ENCODE data around the gene KRT84.
"Not testable (repeated sequence)": the region's sequence is repeated elsewhere in the genome, so short reads cannot be mapped to it uniquely, and the experiment has no call there.

The KRT84 gene

DNA sequence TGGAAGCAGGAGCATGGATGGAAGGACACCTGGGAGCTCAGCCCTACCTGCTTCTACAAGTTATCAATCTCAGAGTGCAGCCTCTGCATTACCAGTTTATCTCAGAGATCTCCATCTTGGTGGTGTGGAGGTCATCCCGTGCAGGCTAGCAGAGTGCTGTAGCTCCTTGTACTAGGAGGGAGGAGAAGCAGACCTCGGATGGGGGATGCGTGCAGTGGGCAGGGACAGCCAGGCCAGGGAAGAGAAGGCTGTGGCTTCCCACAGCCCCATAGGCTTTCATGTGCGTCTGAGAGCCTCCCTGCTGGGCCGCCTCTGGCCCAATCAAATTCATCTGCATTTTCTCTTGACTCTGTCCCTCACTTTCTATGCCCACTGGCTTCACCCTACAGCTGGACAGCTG, 29.5 kb upstream of the KRT84 start:
- DNase-seq = no peak

DNA sequence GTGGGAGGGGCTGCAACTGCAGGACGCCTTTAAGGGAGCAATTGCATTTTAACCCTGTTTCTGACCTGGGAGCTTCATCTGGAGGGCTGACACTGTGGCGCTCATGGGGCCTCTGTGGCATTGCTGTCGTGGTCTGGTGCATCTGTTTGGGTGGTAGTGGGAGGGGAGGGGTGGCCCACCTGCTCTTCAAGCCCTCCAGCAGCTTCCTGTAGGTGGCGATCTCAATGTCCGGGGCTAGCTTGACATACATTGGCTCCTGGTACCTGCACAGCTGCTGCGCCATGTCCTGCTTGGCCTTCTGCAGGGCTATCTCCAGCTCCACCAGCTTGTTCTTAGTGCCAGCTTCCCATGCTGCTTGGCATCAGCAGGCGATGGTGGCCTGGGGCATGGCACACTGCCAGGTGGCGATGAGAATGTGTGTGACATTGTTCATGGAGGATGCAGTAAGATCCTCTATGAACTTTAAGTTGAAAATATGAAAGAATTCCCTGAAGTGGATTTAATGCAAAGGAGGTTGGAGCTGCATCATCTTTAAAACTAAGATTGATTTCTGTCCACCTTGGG, 28.4 kb upstream of the KRT84 start:
- DNase-seq = peak in 3 of 42 donors; percentile 15 to 47 (median 35)
- intact Hi-C loops (cut with DNase I) = no loop called here

More for the DNA sequence above, 29.5 kb upstream of the KRT84 start:
- intact Hi-C loops (cut with DNase I) = no loop called here

DNA sequence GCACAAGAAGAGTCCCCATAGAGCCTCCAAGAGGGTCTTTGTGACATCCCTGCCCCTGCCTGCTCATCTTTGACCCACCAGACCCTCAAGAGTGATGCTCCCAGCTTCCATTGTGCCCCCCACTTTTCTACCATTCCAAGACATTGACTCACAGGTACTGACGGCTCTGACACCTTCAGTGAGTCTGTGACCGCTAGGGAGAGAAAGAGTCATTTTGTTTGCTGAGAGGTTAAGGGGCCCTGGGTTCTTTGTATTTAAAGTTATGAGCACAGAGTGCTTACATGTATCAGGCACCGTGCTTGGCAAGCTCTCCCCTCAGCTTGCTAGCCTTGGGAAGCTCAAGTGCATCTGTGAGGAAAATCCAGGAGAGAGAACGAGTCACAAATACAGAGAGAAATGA, 27.8 kb upstream of the KRT84 start:
- no peak for DNase-seq
- intact Hi-C loops (cut with DNase I) = no loop called here

GRCh38 chr12:52411815-52412214, 26.4 kb upstream of the KRT84 start:
- intact Hi-C loops (cut with DNase I) = no loop called here
- DNase-seq = no peak

DNA sequence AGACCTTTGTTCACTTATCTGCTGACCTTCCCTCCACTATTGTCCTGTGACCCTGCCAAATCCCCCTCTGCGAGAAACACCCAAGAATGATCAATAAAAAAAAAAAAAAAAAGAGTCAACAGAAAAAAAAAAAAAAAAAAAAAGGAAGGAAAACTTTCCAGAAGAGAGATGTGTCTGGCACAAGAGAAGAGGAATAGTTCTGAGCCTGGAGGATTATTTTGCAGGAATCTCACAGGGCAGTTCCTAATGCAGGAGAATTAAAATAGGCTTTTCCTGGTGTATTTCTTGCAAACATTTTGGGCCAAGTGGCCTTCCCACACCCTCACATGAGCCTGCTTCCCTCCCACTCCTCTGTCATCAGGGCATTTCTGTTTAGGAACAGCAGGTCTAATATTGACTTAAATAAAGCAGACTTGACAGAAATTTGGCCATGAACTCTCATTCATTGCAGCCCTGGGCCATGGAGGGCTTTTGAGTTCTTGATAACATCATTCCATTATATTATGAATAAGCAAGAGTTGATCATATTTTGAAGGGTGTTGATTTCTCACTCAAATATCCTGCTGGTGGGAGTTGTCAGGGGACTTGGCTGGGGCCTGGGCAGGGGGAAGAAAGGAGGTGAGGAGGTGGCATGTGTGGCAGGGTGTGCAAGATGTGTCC, 25.3 kb upstream of the KRT84 start:
- DNase-seq; intact Hi-C loops (cut with DNase I): not testable (repeated sequence)

DNA sequence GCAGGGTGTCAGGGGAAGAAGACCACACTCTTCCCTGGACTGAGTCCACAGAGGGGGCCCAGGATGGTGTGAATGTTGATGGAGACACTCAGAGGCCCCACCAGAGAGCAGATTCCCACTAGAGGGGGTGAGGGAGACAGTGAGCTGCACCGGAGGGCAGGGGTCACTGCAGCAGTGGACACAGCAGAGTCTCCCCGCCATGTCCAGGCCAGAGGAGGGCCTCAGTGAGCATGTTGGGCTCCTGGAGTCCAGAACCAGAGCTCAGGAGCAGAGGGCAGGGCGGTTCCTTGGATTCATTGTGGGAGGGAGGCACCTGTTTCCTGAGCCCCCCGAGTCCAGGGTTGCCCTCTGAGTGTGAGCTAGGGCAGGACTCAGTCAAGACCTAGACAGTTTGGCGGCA, 22.5 kb upstream of the KRT84 start:
- intact Hi-C loops (cut with DNase I) = no loop called here
- no peak for DNase-seq

DNA sequence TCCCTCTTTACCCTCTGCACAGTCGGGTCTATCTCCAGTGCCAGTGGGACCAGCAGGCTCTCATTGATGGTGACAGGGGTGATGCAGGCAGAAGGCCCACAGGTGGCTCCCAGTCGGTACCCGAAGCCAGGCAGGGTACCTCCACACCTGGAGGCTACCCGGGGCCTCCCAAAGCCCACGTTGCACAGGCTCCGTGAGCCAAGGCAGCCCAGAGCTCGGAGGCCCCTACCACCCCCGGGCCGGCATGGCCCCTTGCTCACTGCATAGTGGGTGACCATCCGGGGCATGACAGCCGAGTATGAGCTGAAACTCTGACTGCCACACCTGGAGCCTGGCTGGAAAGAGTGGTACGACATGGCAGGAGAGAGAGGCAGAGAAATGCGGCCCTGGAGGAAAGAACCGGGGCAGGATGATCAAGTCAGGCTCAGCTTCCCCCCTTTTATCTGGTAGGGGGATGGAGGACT, 20.5 kb upstream of the KRT84 start, which contains the start of gene KRT82:
TSS of gene KRT82 (minus strand) at position 414 of the 464 bp plus-strand sequence. CDS start at position 356, 58 bp downstream.
- no peak for DNase-seq
- intact Hi-C loops (cut with DNase I) = no loop called here

- intact Hi-C loops (cut with DNase I) = no loop called here
- DNase-seq = no peak
These were observed 19.5 kb upstream of the KRT84 start for GRCh38 chr12:52404951-52405350.

GRCh38 chr12:52403561-52403960, 18.1 kb upstream of the KRT84 start:
- DNase-seq = no peak
- intact Hi-C loops (cut with DNase I) = no loop called here

- no peak for DNase-seq
- intact Hi-C loops (cut with DNase I) = no loop called here
These were observed 17.6 kb upstream of the KRT84 start for GRCh38 chr12:52402873-52403540.

GRCh38 chr12:52402377-52402776, 16.9 kb upstream of the KRT84 start:
- DNase-seq = no peak
- intact Hi-C loops (cut with DNase I) = no loop called here

- intact Hi-C loops (cut with DNase I) = no loop called here
- no peak for DNase-seq
These were observed 16.5 kb upstream of the KRT84 start for GRCh38 chr12:52401926-52402325.

DNA sequence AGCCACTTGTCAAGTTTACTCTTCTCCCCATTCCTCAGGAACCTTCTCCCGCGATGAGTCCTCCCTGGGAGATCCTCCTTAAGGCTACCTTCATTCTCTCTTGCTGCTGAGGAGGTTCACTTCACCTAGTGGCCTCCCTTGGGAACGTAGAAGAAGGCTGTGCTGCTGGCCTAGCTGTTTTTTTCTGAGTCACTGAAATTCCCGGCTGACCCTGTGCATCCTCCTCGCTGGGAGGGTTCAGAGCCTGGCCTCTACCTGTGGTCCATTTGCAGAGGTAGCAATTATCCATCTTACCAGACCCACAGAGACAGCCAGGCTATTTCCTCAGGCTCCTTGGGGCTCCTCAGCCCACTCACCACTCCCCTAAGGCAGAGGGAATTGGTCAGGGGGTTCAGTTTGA, 16.1 kb upstream of the KRT84 start:
- DNase-seq = no peak
- intact Hi-C loops (cut with DNase I) = no loop called here

- intact Hi-C loops (cut with DNase I) = no loop called here
- no peak for DNase-seq
These were observed 15.5 kb upstream of the KRT84 start for GRCh38 chr12:52400906-52401305.

DNA sequence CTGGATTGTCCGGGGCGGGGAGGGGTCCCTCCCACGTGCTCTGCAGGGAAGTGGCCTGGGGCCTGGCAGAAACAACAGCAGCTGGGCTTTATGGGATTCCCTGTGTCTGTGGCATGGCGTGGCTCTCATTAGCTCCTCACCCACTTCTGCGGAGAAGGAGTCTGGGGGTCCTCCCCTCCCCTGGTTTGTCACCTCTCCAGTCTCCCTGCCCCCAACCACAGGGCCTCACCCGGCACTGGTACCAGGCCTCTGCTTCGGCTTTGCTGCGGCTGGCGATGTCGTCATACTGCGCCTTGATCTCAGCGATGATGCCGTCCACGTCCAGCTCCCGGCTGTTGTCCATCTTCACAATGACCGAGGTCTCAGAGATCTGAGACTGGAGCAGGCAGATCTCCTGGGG, 14.3 kb upstream of the KRT84 start:
- no peak for DNase-seq
- intact Hi-C loops (cut with DNase I) = no loop called here

- intact Hi-C loops (cut with DNase I) = no loop called here
- DNase-seq = no peak
These were observed 12.7 kb upstream of the KRT84 start for GRCh38 chr12:52398176-52398575.

- intact Hi-C loops (cut with DNase I) = no loop called here
- DNase-seq = no peak
These were observed 11.2 kb upstream of the KRT84 start for GRCh38 chr12:52396656-52397055.

GRCh38 chr12:52395761-52396434, 10.4 kb upstream of the KRT84 start:
- intact Hi-C loops (cut with DNase I) = no loop called here
- no peak for DNase-seq

DNA sequence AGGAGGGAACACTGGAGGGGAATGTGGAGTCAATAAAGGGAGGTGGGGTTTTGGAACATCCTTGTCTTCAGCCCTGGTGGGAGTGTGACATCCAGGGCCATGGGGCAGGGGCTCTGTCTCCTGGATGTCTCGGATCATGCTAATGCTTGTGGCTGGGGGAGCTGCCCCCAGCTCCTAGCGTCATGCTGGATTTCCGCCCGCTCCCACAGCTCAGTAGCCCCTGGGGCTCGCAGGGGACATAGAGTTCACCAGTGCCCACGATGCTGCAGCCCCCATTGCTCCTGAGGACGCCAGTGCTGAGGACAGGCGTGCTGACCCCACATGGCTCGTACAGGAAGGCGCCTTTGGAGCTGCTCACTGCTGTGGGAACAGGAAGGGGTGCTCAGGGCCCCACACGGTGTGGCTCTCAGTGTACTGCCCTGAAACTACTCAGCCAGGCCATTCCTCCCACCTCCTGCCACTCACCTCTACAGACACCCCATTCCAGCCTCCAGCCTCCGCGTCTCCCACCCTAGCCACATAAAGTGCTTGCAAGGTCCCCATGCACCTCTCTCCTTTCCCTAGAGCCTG, 9.5 kb upstream of the KRT84 start:
- no peak for DNase-seq
- intact Hi-C loops (cut with DNase I) = no loop called here
